NCI-H1417 (cell line): ENCODE measurements around the gene JAK1.
"Not testable (repeated sequence)": the region's sequence is repeated elsewhere in the genome, so short reads cannot be mapped to it uniquely, and the experiment has no call there.

ENCODE experiments used
- DNase-seq, 3 experiments: peaks; one replicate each; lab custom pipeline; 2025; lab: John Stamatoyannopoulos, UW

The JAK1 gene

DNA sequence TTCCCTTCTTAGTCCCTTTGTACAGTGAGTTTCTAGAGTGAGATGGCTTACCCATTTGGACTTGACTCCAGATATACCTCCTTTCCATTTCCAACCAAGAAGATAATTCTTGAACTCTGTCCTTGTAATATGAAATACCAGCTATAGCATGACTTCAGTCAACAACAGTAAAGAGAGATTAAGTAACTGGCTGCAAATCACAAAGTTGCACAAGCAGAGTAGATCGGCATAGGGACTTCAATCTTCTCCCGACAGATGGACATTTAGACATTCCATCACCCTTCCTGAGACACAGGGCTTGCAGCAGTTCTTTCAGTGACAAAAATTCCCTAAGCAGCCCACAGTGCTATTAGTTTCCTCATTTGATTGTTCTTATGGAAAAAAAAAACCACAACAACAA, 44.6 kb downstream of the JAK1 start:
- no peak for DNase-seq

- no peak for DNase-seq
Observed at GRCh38 chr1:64920941-64921589, 45.3 kb downstream of the JAK1 start.

DNA sequence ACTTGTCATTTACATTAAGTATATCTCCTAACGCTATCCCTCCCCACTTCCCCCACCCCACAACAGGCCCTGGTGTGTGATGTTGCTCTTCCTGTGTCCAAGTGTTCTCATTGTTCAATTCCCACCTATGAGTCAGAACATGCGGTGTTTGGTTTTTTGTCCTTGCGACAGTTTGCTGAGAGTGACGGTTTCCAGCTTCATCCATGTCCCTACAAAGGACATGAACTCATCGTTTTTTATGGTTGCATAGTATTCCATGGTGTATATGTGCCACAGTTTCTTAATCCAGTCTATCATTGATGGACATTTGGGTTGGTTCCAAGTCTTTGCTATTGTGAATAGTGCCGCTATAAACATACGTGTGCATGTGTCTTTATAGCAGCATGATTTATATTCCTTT, 47.2 kb downstream of the JAK1 start:
- DNase-seq: not testable (repeated sequence)

DNA sequence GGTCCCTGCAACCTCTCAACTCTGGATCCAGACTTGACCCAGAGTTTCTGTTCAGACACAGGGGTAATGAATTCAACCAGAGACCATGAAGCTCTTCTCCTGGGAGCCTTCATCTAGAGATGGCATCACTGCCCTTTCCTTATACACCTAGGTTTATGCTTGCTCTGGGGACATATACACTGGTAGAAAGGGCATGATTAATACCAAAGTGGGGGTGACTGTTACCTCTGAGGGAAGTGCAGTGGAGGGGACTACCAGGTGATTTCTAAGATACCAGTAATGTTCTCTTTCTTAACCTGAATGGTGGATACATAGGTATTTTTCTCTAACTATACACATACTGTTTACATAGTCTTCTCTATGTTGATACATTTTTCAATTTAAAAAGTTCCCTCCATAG, 48.4 kb downstream of the JAK1 start:
- DNase-seq: no peak

DNA sequence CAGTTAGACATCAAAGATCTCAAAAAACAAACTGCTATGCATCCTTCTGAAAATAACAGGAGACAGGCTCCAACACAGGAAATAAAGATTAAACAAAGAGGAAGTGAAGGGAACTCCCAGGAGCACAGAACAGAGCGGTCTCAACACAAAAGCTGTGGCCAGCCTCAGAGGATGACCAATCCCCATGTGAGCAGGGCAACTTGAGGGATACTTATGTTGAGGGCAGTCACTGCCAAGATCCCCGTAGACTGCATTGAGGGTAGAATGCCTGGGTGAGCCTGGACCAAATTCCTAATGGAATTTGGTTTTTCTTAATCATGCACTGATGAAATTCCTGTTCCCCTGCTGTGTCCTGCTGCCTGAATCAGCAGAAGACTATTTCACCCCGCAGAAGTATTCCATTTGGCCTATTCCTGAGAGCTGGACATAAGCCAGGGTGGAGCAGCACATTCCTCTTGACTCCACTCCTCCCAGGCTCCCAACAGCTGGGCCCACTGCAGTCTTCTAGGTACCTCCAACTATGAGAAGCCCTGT, 49.0 kb downstream of the JAK1 start:
- DNase-seq: no peak

- DNase-seq: peak in 1 of 3 experiments; percentile 7
Observed at GRCh38 chr1:64915381-64916274, 50.7 kb downstream of the JAK1 start.

GRCh38 chr1:64913361-64914015, 52.9 kb downstream of the JAK1 start:
- DNase-seq: no peak

DNA sequence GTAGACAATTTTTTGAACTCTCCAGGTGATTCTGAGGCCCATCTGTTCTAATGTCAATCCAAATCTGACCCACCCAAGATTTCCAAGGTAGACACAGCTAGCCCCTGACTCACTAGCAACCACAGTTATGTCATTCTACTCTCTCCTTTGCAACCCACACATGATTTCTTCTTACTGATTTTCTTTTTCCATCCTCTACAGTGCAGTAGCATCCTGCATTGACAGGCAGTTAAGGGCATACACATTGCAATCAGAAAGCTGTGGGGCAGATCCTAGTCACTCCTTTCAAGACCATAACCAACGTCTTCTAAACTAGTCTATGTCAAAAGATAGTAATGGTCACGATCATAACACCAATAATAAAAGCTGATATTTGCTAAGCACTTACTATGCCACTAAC, 54.2 kb downstream of the JAK1 start:
- DNase-seq: peak in 1 of 3 experiments; percentile 34

DNA sequence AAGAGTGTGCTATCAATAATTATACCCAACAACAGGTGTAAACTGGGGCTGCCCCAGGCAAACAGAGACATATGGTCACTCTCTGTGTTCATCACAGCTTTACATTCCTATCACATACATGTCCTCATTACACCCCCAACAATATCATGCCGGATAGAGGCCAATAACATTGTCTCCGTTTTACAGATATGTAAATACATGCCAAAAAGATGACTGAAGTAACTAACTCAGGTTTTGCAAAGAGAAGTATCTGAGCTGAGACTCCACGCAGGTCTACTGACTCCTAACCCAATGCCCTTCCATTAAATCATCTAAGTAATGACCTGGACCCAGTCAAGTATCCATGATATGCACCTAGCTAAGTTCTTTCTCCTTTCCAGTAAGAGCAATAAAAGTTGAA, 55.0 kb downstream of the JAK1 start:
- DNase-seq: no peak

GRCh38 chr1:64909031-64909430, 57.3 kb downstream of the JAK1 start:
- DNase-seq: no peak

GRCh38 chr1:64908575-64908974, 57.8 kb downstream of the JAK1 start:
- DNase-seq: no peak

GRCh38 chr1:64906447-64906846, 59.9 kb downstream of the JAK1 start:
- no peak for DNase-seq

- no peak for DNase-seq
Observed at GRCh38 chr1:64903593-64903992, 62.8 kb downstream of the JAK1 start.

DNA sequence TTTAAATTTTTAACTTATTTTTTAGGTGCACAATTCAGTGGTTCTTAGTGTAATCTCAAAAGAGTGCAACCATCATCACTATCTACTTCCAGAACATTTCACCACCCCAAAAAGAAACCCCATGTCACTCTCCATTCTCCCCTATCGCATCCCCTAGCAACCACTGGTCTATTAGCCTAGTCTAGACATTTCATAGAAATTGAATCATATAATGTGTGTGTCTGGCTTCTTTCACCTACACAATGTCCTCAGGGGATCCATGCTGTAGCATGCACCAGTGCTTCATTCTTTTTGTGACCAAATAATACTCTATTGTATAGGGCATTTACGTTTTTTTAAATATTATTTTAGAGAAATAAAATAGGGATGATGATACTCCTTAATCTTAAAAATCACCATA, 64.7 kb downstream of the JAK1 start:
- DNase-seq: no peak

GRCh38 chr1:64900916-64901315, 65.4 kb downstream of the JAK1 start:
- no peak for DNase-seq

DNA sequence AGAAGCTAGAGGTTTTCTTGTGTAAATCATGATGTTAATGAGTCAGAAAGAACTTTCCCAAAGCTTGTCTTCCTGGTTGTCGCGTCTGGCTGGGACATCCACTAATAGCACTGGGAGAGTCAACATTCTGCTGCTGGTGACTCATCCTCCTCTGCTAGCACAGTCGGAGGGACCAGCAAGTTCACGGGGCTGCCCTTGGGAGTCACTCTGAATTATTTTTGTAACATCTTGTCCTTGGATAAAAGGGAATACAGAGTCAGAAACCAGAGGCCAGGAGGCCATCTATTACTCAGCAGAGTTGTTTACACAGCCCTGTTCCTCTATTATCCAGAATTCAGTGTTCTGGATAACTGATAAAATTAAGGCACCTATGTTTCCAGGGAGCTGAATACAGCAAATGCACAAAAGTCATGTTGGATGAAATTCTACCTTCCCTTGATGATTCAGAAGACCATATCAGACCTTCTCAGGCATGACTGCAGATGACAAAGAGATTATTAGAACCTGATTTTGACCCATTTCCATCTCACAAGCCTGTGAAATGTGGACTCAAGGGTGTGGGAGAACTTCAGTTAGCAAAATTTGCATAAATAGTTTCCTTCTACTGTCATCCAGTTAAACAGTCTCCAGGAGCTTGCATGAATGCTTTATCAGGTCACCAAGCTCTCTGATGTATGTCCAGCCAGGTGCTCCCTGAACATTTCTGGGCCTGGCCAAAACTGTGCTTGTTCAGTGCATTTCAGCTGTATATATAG, 68.1 kb downstream of the JAK1 start:
- DNase-seq: peak in 2 of 3 experiments; percentile 9 to 32

- no peak for DNase-seq
Observed at GRCh38 chr1:64896551-64896950, 69.8 kb downstream of the JAK1 start.

GRCh38 chr1:64895500-64895899, 70.8 kb downstream of the JAK1 start:
- no peak for DNase-seq

DNA sequence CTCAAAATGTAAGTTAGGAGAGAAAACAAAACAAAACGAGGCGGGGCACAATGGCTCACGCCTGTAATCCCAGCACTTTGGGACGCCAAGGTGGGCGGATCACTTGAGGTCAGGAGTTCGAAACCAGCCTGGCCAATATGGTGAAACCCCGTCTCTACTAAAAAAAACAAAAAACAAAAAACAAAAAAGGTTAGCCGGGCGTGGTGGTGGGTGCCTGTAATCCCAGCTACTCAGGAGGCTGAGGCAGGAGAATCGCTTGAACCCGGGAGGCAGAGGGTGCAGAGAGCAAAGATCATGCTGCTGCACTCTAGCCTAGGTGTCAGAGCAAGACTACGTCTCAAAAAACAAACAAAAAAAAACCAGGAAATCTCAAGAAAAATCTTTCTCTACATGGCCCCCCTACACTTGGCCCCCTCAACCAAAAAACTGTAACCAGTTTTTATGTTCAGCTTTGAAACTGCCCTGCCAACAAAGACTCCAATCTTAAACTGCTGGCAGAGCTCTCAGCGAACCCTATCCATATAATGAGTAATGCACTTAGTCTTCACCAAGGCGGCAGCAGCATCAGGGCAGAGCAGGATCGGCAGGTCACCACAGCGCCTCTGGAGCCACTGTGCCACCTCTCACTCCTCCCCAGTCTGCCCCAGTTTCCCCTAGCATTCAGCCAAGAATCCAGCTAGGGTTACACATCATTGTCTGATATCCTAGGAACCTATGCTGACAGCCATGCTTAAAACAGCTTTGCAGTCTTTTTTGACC, 71.7 kb downstream of the JAK1 start:
- DNase-seq: no peak

GRCh38 chr1:64893921-64894320, 72.4 kb downstream of the JAK1 start:
- no peak for DNase-seq
